ENCODE results near the gene SCD5.

SCD5 gene

GRCh38 chr4:82708982-82709381 lies 89.6 kb downstream of the SCD5 start:
- Histone ChIP-seq H3K9me3 (ENCODE audit: control insufficient read depth, insufficient read depth, low read depth, low read length) (no peaks in the 10 kb centered on the region), H3K27ac (ENCODE audit: extremely low read depth, low read depth, low read length) (no peak overlapping the region), H3K36me3 (ENCODE audit: control insufficient read depth in 2 of 2, insufficient read depth in 1 of 2, low read length in 2 of 2) (peaks cover 0 to 2% of the 10 kb centered on the region in 2 experiments; a peak in 1 of 3 replicates), H3K4me1 (ENCODE audit: control insufficient read depth, insufficient read depth, low read length) (no peaks in the 10 kb centered on the region), H3K4me3 (ENCODE audit: low read depth, low read length) (no peak overlapping the region)
- ChIA-PET POLR2A (no interaction called here), CTCF (interaction anchor here (1.1 to 1.3 kb wide), 2 partner anchors 15 to 30 kb away, joined by 3 read pairs; no protein-coding TSS in a partner anchor)
- TF ChIP-seq ZNF350 (tag by site-specific recombination; IDR thresholded peaks at IDR 0.05) (no peak), ZNF132 (tag by site-specific recombination; IDR thresholded peaks at IDR 0.05; ENCODE audit: borderline replicate concordance) (no peak), ZNF341 (tag by site-specific recombination; IDR thresholded peaks at IDR 0.05; ENCODE audit: low read depth) (peak; percentile 54; the same call in 1 of the 2 replicates), ZNF623 (tag by site-specific recombination; IDR thresholded peaks at IDR 0.05) (no peak), INSM2 (tag by site-specific recombination; IDR thresholded peaks at IDR 0.05) (no peak), ZNF610 (tag by site-specific recombination; IDR thresholded peaks at IDR 0.05; ENCODE audit: borderline replicate concordance) (no peak)

- TF ChIP-seq ZNF433 (tag by site-specific recombination; IDR thresholded peaks at IDR 0.05; ENCODE audit: low read depth), result no peak
- Histone ChIP-seq H3K9me3 (ENCODE audit: control insufficient read depth, insufficient read depth, low read depth, low read length) (no peaks in the 10 kb centered on the region), H3K27ac (ENCODE audit: extremely low read depth, low read depth, low read length) (no peak overlapping the region), H3K36me3 (ENCODE audit: control insufficient read depth in 2 of 2, insufficient read depth in 1 of 2, low read length in 2 of 2) (peaks cover 0 to 12% of the 10 kb centered on the region in 2 experiments; a peak in 1 of 3 replicates), H3K4me3 (ENCODE audit: low read depth, low read length) (no peak overlapping the region), H3K4me1 (ENCODE audit: control insufficient read depth, insufficient read depth, low read length) (no peaks in the 10 kb centered on the region)
- ChIA-PET POLR2A (no interaction called here), CTCF (interaction anchor here (0.6 to 0.7 kb wide), 3 partner anchors 8 to 981 kb away, joined by 3 to 5 read pairs (median 4); no protein-coding TSS in a partner anchor)
These were observed 92.1 kb downstream of the SCD5 start for GRCh38 chr4:82706349-82707000.

GRCh38 chr4:82705928-82706300 lies 92.7 kb downstream of the SCD5 start:
- H3K27ac ChIP-seq (ENCODE audit: extremely low read depth, low read depth, low read length), result no peak overlapping the region
- H3K4me3 ChIP-seq (ENCODE audit: low read depth, low read length), result no peak overlapping the region
- TF ChIP-seq GLIS1 (tag by site-specific recombination; IDR thresholded peaks at IDR 0.05), result no peak
- peak; percentile 26; the same call in 1 of the 2 replicates for TF ChIP-seq FEZF1 (tag by site-specific recombination; IDR thresholded peaks at IDR 0.05)
- no peak for TF ChIP-seq ZNF707 (tag by site-specific recombination; IDR thresholded peaks at IDR 0.05)
- TF ChIP-seq ZNF214 (tag by site-specific recombination; IDR thresholded peaks at IDR 0.05; ENCODE audit: borderline replicate concordance), result no peak
- no peak for TF ChIP-seq ZBTB1 (tag by site-specific recombination; IDR thresholded peaks at IDR 0.05)
- no peak for TF ChIP-seq MEIS1 (CRISPR knock-in tag; IDR thresholded peaks at IDR 0.05; ENCODE audit: borderline replicate concordance)
- no peak for TF ChIP-seq ZNF404 (tag by site-specific recombination; IDR thresholded peaks at IDR 0.05)
- no peak for TF ChIP-seq ZNF155 (tag by site-specific recombination; IDR thresholded peaks at IDR 0.05)
- POLR2A ChIA-PET, result no interaction called here
- no peaks in the 10 kb centered on the region for H3K9me3 ChIP-seq (ENCODE audit: control insufficient read depth, insufficient read depth, low read depth, low read length)
- CTCF ChIA-PET, result interaction anchor here (0.7 kb wide), 2 partner anchors 149 to 981 kb away, joined by 4 read pairs; no protein-coding TSS in a partner anchor
- peaks cover 0 to 12% of the 10 kb centered on the region in 2 experiments; a peak in 1 of 3 replicates for H3K36me3 ChIP-seq (ENCODE audit: control insufficient read depth in 2 of 2, insufficient read depth in 1 of 2, low read length in 2 of 2)
- H3K4me1 ChIP-seq (ENCODE audit: control insufficient read depth, insufficient read depth, low read length), result no peaks in the 10 kb centered on the region

GRCh38 chr4:82705169-82705927 lies 93.2 kb downstream of the SCD5 start:
- Histone ChIP-seq H3K4me1 (ENCODE audit: control insufficient read depth, insufficient read depth, low read length) (no peaks in the 10 kb centered on the region), H3K4me3 (ENCODE audit: low read depth, low read length) (no peak overlapping the region), H3K36me3 (ENCODE audit: control insufficient read depth in 2 of 2, insufficient read depth in 1 of 2, low read length in 2 of 2) (peaks cover 0 to 12% of the 10 kb centered on the region in 2 experiments; a peak in 2 of 3 replicates), H3K9me3 (ENCODE audit: control insufficient read depth, insufficient read depth, low read depth, low read length) (no peaks in the 10 kb centered on the region), H3K27ac (ENCODE audit: extremely low read depth, low read depth, low read length) (no peak overlapping the region)
- ChIA-PET POLR2A (no interaction called here), CTCF (interaction anchor here (0.7 kb wide), 2 partner anchors 149 to 980 kb away, joined by 4 read pairs; no protein-coding TSS in a partner anchor)
- no peak for TF ChIP-seq ZNF362 (tag by site-specific recombination; IDR thresholded peaks at IDR 0.05)
- TF ChIP-seq ZNF24 (tag by site-specific recombination; IDR thresholded peaks at IDR 0.05), result no peak
- TF ChIP-seq ZNF639 (tag by site-specific recombination; IDR thresholded peaks at IDR 0.05), result no peak
- TF ChIP-seq TRIM28 (IDR thresholded peaks at IDR 0.05; ENCODE audit: borderline replicate concordance, low read length), result no peak
- TF ChIP-seq SCRT2 (tag by site-specific recombination; IDR thresholded peaks at IDR 0.05), result no peak
- no peak for TF ChIP-seq KLF17 (tag by site-specific recombination; IDR thresholded peaks at IDR 0.05)
- TF ChIP-seq ZSCAN23 (tag by site-specific recombination; IDR thresholded peaks at IDR 0.05), result no peak
